AG08395 (cell line): ENCODE measurements around the gene GTF2IRD1.

Source experiments
- DNase-seq: peaks from one replicate; pipeline ENCODE4 v3.0.0; 2012; ENCODE audit warnings: mixed read lengths, low spot score

The GTF2IRD1 gene

GRCh38 chr7:74567318-74567668 is 113.6 kb downstream of the GTF2IRD1 start:
- no peak for DNase-seq

- no peak for DNase-seq
Measured at GRCh38 chr7:74568658-74569057, 115.0 kb downstream of the GTF2IRD1 start.

DNA sequence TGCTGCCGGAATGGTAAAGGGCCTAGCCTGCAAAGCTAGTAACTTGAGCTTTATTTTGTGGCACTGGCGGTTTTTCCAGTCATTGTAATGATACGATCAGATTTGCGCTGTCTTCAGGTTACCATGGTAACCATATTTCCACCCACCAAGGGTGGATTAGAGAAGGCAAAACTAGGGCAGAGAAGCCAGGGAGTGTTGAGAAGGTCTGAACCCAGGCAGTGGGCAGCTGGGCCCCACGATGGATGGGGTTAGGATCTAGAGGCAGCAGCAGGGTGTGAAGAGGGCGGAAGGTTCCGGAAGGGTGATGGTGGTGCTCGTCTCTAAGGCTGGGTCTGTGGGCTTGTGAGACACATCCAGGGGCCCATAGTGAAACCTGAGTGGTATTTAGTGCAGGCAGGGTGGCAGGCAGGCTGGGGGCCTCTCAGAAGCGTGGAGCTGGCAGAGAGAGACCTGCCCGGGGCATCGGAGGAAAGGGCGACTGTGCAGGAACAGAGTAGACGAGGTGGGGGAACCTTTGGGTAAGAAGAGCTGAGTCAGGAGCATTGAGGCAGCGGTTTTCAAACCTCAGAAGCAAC is 115.9 kb downstream of the GTF2IRD1 start:
- DNase-seq = no peak

DNA sequence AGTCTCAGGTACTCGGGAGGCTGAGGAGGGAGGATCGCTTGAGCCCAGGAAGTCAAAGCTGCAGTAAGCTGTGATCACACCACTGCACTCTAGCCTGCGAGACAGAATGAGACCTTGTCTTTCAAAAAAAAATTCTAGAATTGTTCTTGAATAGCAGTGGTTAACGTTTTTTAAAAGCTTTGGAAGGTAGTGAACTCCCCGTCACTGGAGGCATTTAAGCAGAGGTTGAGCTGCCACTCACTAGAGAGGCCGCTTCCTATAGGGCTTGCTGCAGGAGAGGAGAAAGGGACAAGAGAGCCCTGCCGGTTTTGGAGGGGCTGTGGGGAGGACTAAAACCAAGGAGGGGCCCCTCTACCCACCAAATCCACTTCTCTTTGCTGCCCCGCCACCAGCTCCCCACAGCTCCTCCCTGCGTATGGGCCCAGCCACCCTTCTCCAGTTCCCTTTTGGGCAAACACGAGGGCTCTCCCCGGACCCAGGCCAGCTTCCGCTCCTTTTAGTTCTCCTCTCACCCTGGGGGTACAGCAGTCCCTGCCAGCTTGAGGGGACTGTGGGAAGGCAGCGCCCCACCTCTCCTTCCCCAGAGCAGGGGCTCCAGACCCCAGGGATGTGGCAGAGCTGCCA is 116.9 kb downstream of the GTF2IRD1 start:
- DNase-seq = no peak

GRCh38 chr7:74572301-74572979 is 118.7 kb downstream of the GTF2IRD1 start:
- no peak for DNase-seq

DNA sequence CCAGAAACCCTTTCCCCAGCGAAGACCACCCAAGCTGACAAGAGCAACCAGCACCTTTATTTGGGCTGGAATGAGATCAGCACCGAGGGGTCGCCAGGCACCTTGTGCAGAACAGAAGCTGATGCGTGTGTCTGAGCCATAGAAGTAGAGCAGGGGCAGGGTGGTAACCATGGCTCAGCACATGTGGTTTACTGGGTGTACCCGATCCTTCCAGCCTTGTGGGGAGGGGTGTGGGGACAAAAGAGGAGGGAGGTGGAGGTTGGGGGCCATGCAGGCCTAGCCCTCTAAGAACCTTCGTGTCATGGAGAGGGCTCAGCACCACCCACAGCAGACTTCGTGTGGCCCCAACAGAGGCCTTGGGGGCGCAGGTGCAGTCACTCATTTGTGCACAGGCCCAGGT is 119.8 kb downstream of the GTF2IRD1 start:
- DNase-seq = no peak

DNA sequence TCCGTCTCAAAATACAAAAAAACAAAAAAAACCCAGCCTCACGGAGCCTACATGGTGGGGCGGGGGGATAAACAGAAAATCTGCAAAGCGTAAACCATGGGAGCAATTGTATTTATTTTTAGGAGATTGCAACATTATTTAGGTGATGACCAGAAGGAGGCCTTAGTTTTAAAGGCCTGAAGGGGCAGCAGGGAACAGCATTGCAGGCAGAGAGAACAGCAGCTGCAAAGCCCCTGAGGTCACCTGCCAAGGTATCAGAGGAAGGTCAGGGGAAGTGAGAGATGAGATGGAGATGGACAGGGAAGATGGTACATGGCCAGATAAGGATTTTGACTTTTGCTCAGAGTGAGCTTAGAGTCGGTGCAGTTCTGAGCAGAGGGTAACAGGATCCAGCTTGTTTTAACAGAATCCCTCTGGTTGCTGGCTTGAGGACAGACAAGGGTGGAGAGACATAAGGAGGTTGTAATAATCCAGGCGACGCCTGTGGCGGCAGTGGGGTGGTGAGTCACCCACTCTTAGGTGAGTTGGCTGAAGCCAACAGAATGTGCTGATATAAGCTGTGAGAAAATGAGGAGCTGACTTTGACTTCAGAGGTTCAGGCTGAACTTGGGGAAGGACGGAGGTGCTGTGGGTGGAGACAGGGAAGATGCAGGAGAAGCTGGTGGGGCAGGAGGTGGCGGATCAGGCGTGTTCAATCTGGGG is 121.5 kb downstream of the GTF2IRD1 start:
- DNase-seq = peak; percentile 20

GRCh38 chr7:74575811-74576210 is 122.1 kb downstream of the GTF2IRD1 start:
- no peak for DNase-seq

GRCh38 chr7:74579800-74580685 is 126.3 kb downstream of the GTF2IRD1 start:
- peak; percentile 27 for DNase-seq

DNA sequence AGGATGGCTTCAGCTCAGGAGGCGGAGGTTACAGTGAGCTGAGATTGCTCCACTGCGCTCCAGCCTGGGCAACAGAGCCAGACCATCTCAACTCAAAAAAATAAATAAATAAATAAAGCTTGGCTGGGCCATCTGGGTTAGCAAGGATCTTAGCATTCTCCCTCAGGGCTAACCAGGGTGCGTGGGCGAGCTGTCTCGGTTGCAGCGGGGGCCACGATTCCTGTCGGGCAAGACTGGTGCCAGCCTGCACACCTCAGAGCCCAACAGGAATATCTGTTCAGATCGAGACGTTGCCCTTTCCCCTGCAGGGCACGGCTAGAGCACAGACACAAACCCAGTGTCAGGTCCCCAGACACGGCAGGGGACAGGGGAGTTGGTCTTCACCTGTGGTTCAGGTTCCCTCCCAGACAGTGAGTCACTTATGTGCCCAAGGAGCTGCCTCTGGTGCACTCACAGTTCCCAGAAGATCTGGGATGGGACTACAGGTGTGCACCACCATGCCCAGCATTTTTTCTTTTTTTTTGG is 128.3 kb downstream of the GTF2IRD1 start:
- no peak for DNase-seq

GRCh38 chr7:74582447-74583039 is 128.8 kb downstream of the GTF2IRD1 start:
- no peak for DNase-seq

DNA sequence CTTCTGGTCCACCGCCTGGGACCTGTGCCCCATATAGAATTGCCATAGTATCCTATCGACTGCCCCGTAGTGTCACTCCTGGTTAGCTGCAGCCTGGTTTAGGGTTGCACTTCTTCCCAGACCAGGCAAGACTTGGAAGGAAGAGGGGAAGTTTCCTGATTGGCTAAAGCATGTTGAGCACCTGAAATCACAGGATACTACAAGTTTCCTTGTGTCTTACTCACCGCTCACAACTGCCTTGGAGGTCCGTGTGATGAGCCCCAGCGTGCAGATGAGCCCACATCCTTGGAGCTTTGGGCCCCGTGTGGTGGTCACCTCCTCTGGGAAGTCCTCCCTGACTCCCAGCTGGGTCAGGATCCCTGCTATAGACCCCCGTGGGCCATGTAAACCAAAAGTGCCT is 129.9 kb downstream of the GTF2IRD1 start:
- no peak for DNase-seq

- DNase-seq = no peak
Measured at GRCh38 chr7:74584160-74584954, 130.7 kb downstream of the GTF2IRD1 start.

GRCh38 chr7:74585844-74586243 is 132.1 kb downstream of the GTF2IRD1 start:
- no peak for DNase-seq

- DNase-seq = no peak
Measured at GRCh38 chr7:74586258-74587175, 132.8 kb downstream of the GTF2IRD1 start.

DNA sequence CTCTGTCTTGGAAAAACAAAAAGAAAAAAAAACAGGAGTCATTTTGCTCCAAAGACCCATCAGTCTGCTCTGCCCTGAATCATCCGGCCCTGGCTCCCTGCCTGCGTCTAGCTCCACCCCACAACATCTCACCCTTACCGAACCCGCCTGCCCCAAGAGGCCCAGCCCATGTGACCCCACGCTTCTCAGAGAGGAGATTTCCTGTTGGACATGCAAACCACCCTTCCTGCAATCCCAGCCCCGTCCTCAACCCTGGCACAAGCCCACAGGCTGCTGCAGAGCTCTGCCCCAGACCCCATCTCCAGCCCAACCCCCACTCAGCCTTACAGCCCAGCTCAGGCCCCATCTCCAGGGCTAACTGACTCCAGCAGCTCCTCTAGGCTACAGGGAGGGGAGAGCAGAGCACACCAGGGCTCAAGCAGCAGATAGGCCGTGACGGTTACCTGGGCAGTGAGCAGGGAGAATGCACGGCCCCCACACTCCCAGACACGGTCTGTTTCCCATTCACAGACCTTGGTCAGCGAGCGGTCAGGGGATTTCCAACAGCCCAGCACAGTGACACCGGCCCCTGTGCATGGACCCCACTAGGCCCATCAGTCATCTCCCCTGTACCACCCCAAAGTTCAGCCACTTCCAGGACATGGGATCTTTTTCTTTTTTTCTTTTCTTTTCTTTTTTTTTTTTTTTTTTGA is 133.9 kb downstream of the GTF2IRD1 start:
- DNase-seq = peak; percentile 98

- no peak for DNase-seq
Measured at GRCh38 chr7:74590813-74591212, 137.1 kb downstream of the GTF2IRD1 start.

DNA sequence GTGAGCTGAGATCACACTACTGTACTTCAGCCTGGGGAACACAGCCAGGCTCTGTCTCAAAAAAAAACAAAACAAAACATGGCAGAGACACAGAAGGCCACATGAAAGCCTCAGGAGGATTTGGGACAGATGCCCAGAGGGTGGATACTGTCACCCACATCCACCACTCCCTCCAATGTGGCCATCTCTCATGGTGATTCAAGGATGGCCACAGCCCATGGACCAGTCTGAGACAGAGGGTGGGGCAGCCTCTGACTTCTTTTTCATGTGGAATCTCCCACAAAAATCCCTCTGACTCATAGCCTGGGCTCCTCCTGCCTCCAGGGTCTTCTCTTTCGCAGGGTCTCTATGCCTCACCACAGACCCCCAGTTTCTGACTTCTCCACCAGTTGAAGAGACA is 144.9 kb downstream of the GTF2IRD1 start:
- peak; percentile 85 for DNase-seq

- DNase-seq = no peak
Measured at GRCh38 chr7:74599244-74599643, 145.5 kb downstream of the GTF2IRD1 start.
